ENCODE data around the gene RAP1GAP2.

The RAP1GAP2 gene

DNA sequence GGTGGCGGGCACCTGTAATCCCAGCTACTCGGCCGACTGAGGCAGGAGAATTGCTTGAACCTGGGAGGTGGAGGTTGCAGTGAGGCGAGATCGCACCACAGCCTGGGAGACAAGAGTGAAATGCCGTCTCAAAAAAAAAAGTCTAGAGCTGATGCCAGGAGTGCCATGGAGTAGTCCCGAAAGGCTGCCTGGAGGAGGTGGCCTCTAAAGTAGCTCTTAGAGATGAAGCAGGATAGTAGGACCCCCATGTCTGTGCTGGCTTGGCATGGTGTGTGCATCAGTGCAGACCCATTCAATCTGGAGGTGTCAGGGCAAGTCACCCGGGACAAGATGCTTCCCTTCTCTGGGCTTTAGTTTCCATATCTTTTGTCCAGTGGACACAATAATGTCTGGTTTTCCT lies 6.3 kb downstream of the RAP1GAP2 start:
- Histone ChIP-seq H3K27me3 (ENCODE audit: control insufficient read depth in 1 of 2, insufficient read depth in 2 of 2, low read length in 2 of 2) (peaks cover 0 to 3% of the 10 kb centered on the region in 2 donors), H3K9ac (ENCODE audit: low read length) (no peak overlapping the region), H3K27ac (ENCODE audit: low read depth, low read length) (no peak overlapping the region), H3K36me3 (ENCODE audit: insufficient read depth, low read length) (no peaks in the 10 kb centered on the region), H3K9me3 (ENCODE audit: low read length) (no peaks in the 10 kb centered on the region), H3K4me3 (ENCODE audit: low read depth in 1 of 2, low read length in 2 of 2) (no peak overlapping the region), H3K4me1 (ENCODE audit: insufficient read depth, low read length) (no peaks in the 10 kb centered on the region)

DNA sequence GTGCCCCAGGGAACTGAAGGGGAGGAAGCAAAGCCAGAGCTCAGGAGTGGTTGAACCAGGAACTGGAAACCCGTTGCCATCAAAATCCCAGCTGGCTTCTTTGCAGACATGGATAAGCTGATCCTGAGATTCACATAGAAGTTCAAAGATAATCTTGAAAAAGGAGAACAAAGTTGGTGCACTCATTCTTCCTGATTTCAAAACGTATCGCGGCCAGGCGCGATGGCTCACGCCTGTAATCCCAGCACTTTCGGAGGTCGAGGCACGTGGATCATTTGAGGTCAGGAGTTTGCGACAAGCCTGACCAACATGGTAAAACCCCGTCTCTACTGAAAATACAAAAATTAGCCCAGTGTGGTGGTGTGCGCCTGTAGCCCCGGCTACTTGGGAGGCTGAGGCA lies 7.1 kb downstream of the RAP1GAP2 start:
- no peak overlapping the region for H3K9ac ChIP-seq (ENCODE audit: low read length)
- no peaks in the 10 kb centered on the region for H3K4me1 ChIP-seq (ENCODE audit: insufficient read depth, low read length)
- H3K9me3 ChIP-seq (ENCODE audit: low read length): no peaks in the 10 kb centered on the region
- no peak overlapping the region for H3K4me3 ChIP-seq (ENCODE audit: low read depth in 1 of 2, low read length in 2 of 2)
- no peaks in the 10 kb centered on the region for H3K36me3 ChIP-seq (ENCODE audit: insufficient read depth, low read length)
- no peak overlapping the region for H3K27ac ChIP-seq (ENCODE audit: low read depth, low read length)
- no peaks in the 10 kb centered on the region for H3K27me3 ChIP-seq (ENCODE audit: control insufficient read depth in 1 of 2, insufficient read depth in 2 of 2, low read length in 2 of 2)

DNA sequence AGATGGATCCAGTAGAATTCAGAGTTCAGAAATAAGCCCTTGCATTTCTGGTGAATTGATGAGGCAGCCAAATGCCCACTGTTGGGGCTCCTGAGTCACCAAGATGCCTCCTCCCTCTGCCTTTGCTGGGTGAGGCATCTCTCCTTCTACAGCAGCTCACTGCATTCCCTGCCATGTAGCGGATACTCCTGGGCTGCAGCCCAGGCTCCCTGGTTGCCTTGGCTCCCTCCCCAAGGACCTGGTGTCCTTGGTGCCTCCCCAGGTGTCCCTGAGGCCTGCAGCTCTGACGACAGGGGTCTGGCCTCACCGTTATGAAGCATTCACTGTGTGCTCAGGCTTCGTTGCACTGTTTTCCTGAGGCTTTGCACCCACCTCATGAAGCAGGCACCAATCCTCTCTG lies 7.7 kb downstream of the RAP1GAP2 start:
- no peaks in the 10 kb centered on the region for H3K4me1 ChIP-seq (ENCODE audit: insufficient read depth, low read length)
- H3K27me3 ChIP-seq (ENCODE audit: control insufficient read depth in 1 of 2, insufficient read depth in 2 of 2, low read length in 2 of 2): no peaks in the 10 kb centered on the region
- H3K27ac ChIP-seq (ENCODE audit: low read depth, low read length): no peak overlapping the region
- no peaks in the 10 kb centered on the region for H3K36me3 ChIP-seq (ENCODE audit: insufficient read depth, low read length)
- no peaks in the 10 kb centered on the region for H3K9me3 ChIP-seq (ENCODE audit: low read length)
- H3K9ac ChIP-seq (ENCODE audit: low read length): no peak overlapping the region
- H3K4me3 ChIP-seq (ENCODE audit: low read depth in 1 of 2, low read length in 2 of 2): no peak overlapping the region

DNA sequence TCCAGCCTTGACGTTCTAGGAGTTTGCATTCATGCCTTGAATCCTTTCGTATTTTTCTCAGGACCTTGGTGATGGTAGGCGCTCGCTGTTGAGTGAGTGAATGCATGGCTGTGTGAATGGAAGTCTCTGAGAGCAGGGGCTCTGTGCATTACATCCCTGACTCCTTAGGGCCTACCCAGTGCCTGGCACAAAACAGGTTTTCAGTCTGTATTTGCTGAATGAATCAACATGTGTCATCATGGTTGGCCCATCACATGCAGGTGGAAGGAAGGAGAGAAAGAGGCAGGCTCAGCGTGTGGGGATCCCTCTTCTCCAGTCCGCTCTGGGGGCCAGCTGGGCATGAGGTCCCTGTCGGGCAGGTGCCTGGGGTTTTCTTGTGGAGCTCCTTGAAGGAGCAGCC lies 8.7 kb downstream of the RAP1GAP2 start:
- Histone ChIP-seq H3K27me3 (ENCODE audit: control insufficient read depth in 1 of 2, insufficient read depth in 2 of 2, low read length in 2 of 2) (no peaks in the 10 kb centered on the region), H3K27ac (ENCODE audit: low read depth, low read length) (no peak overlapping the region), H3K9me3 (ENCODE audit: low read length) (no peaks in the 10 kb centered on the region), H3K36me3 (ENCODE audit: insufficient read depth, low read length) (no peaks in the 10 kb centered on the region), H3K9ac (ENCODE audit: low read length) (no peak overlapping the region), H3K4me1 (ENCODE audit: insufficient read depth, low read length) (no peaks in the 10 kb centered on the region), H3K4me3 (ENCODE audit: low read depth in 1 of 2, low read length in 2 of 2) (no peak overlapping the region)

DNA sequence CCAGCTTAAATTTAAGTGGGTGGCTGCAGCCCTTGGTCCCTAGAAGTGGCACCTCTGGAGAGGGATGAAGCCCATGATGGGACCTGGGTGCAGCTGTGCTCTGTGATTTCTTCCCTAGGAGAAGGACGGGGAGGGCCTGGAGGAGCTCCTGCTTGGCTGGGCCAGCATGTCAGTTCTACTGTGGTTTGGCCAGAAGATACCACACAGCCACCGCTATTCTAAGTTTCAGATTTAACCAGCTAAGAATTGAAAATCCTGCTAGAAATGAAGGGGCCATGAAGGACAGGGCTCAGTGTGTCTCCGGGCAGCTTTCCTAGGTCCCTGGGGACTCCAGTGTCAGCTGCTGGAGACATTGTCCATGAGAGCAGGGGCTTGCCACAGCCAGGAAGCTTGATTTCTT lies 9.7 kb downstream of the RAP1GAP2 start:
- no peak overlapping the region for H3K9ac ChIP-seq (ENCODE audit: low read length)
- H3K9me3 ChIP-seq (ENCODE audit: low read length): no peaks in the 10 kb centered on the region
- H3K27me3 ChIP-seq (ENCODE audit: control insufficient read depth in 1 of 2, insufficient read depth in 2 of 2, low read length in 2 of 2): no peaks in the 10 kb centered on the region
- H3K4me3 ChIP-seq (ENCODE audit: low read depth in 1 of 2, low read length in 2 of 2): no peak overlapping the region
- no peaks in the 10 kb centered on the region for H3K4me1 ChIP-seq (ENCODE audit: insufficient read depth, low read length)
- H3K27ac ChIP-seq (ENCODE audit: low read depth, low read length): no peak overlapping the region
- H3K36me3 ChIP-seq (ENCODE audit: insufficient read depth, low read length): no peaks in the 10 kb centered on the region

DNA sequence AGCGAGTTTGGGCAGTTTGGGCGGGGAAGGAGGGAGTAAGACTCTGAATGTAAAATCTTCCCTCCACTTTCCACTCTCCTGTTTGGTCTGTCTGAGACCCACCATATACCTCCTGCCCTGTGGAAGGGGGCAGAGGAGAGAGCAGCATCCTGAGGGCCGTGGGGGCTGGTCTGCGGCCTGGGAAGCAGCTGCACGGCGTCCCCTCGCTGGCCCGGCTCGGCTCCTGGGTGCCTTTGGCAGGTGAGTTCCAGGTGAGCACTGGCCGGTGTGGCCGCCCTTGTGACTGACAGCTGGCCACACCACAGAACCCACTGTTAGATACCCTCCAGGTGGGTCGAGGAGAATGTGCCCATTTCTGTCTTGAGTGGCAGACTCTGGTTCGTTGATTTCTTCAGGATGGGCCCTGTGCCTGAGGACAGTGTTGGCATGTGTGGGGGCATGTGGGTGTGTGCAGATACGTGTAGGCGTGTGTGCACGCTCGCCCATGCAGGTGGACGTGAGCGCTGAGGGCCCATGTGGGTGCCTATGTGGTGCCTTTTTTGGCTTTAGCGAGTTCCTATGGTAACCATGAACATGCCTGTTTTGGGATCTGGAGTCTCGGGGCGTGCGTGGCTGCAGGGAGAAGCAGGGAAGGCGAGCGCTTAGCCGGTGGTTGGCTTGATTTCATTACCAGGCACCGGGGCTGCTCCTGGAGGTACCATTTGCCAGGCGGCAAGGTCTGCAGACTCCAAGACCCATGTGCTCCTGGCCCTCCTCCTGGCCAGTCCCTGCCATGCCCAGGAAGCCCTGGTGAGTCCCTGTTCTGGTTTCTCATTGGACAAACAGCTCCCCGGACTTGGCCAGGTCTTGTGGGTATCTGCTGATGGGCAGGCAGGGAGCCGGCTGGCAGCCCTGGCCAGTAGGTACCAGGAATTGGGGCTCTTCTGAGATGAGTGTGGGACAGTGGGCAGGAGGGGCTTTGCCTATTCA lies 12.4 kb downstream of the RAP1GAP2 start:
- no peak overlapping the region for H3K4me3 ChIP-seq (ENCODE audit: low read depth in 1 of 2, low read length in 2 of 2)
- H3K4me1 ChIP-seq (ENCODE audit: insufficient read depth, low read length): no peaks in the 10 kb centered on the region
- H3K9ac ChIP-seq (ENCODE audit: low read length): no peak overlapping the region
- H3K9me3 ChIP-seq (ENCODE audit: low read length): no peaks in the 10 kb centered on the region
- H3K27me3 ChIP-seq (ENCODE audit: control insufficient read depth in 1 of 2, insufficient read depth in 2 of 2, low read length in 2 of 2): no peaks in the 10 kb centered on the region
- no peaks in the 10 kb centered on the region for H3K36me3 ChIP-seq (ENCODE audit: insufficient read depth, low read length)
- no peak overlapping the region for H3K27ac ChIP-seq (ENCODE audit: low read depth, low read length)

DNA sequence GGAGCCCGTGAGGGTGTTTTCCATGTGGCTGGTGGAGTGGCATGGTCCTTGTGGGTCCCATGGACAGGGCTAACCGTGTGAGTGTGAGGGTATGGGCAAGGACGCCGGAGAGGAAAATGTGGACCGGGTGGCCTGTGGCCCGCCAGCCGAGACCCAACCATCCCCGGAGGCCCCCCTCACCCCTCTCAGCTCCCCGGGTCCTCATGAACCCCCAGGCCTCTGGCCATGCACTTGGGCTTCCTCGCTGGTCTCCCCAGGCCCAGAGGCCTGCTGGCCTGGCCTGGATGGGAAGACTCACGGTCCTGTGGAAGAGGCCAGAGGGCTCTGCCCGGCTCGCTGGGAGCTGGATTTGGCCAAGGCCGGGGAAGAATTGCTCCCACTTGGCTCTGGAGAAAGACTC lies 13.1 kb downstream of the RAP1GAP2 start:
- no peak overlapping the region for H3K4me3 ChIP-seq (ENCODE audit: low read depth in 1 of 2, low read length in 2 of 2)
- H3K27me3 ChIP-seq (ENCODE audit: control insufficient read depth in 1 of 2, insufficient read depth in 2 of 2, low read length in 2 of 2): no peaks in the 10 kb centered on the region
- H3K36me3 ChIP-seq (ENCODE audit: insufficient read depth, low read length): no peaks in the 10 kb centered on the region
- no peak overlapping the region for H3K9ac ChIP-seq (ENCODE audit: low read length)
- H3K27ac ChIP-seq (ENCODE audit: low read depth, low read length): no peak overlapping the region
- H3K4me1 ChIP-seq (ENCODE audit: insufficient read depth, low read length): no peaks in the 10 kb centered on the region
- H3K9me3 ChIP-seq (ENCODE audit: low read length): no peaks in the 10 kb centered on the region

DNA sequence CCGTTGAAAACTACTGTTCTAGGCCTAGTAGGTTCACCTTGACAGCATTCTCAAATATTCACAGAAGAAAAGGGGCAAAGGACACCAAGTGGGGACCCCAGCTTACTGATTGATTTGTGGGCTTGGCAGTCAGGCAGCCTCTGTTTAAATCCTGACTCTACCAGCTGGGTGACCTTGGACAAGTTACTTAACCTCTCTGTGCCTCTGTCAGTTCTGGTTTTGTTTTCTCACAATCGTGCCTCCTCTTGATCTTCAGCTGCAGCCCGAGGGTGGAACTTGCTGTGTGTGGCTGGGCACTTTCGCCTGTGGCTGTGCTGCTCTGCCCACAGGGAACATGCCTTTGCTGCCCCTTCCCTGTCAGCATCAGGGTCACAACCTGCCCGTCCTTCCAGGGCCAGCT lies 17.8 kb downstream of the RAP1GAP2 start:
- no peaks in the 10 kb centered on the region for H3K36me3 ChIP-seq (ENCODE audit: insufficient read depth, low read length)
- no peaks in the 10 kb centered on the region for H3K27me3 ChIP-seq (ENCODE audit: control insufficient read depth in 1 of 2, insufficient read depth in 2 of 2, low read length in 2 of 2)
- H3K4me3 ChIP-seq (ENCODE audit: low read depth in 1 of 2, low read length in 2 of 2): no peak overlapping the region
- no peaks in the 10 kb centered on the region for H3K4me1 ChIP-seq (ENCODE audit: insufficient read depth, low read length)
- H3K27ac ChIP-seq (ENCODE audit: low read depth, low read length): no peak overlapping the region
- H3K9ac ChIP-seq (ENCODE audit: low read length): no peak overlapping the region
- no peaks in the 10 kb centered on the region for H3K9me3 ChIP-seq (ENCODE audit: low read length)

- no peak overlapping the region for H3K9ac ChIP-seq (ENCODE audit: low read length)
- no peaks in the 10 kb centered on the region for H3K9me3 ChIP-seq (ENCODE audit: low read length)
- no peak overlapping the region for H3K4me3 ChIP-seq (ENCODE audit: low read depth in 1 of 2, low read length in 2 of 2)
- no peak overlapping the region for H3K27ac ChIP-seq (ENCODE audit: low read depth, low read length)
- H3K27me3 ChIP-seq (ENCODE audit: control insufficient read depth in 1 of 2, insufficient read depth in 2 of 2, low read length in 2 of 2): no peaks in the 10 kb centered on the region
- no peaks in the 10 kb centered on the region for H3K36me3 ChIP-seq (ENCODE audit: insufficient read depth, low read length)
- H3K4me1 ChIP-seq (ENCODE audit: insufficient read depth, low read length): no peaks in the 10 kb centered on the region
These were observed 18.5 kb downstream of the RAP1GAP2 start for GRCh38 chr17:2814481-2815341.

DNA sequence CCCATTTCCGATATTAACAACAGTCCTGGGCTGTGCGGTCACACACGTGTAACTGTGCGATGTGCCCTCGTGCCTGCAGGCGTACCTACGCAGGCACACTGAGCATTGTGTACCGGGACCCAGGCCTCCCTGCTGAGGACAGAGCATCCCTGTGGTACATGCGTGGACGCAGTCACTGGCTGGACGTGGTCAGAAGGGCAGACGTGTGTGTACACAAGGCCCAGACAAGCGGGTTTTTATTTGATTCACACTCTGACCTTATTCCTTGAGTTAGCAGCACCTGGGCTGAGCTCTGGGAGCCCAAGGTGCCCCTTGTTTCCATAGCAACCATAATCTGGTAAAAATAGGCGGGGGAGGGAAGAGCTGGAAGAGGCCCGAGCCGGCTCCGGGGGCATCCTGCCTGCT lies 19.5 kb downstream of the RAP1GAP2 start:
- no peak overlapping the region for H3K9ac ChIP-seq (ENCODE audit: low read length)
- no peaks in the 10 kb centered on the region for H3K36me3 ChIP-seq (ENCODE audit: insufficient read depth, low read length)
- H3K4me3 ChIP-seq (ENCODE audit: low read depth in 1 of 2, low read length in 2 of 2): no peak overlapping the region
- H3K27me3 ChIP-seq (ENCODE audit: control insufficient read depth in 1 of 2, insufficient read depth in 2 of 2, low read length in 2 of 2): no peaks in the 10 kb centered on the region
- H3K4me1 ChIP-seq (ENCODE audit: insufficient read depth, low read length): no peaks in the 10 kb centered on the region
- no peak overlapping the region for H3K27ac ChIP-seq (ENCODE audit: low read depth, low read length)
- no peaks in the 10 kb centered on the region for H3K9me3 ChIP-seq (ENCODE audit: low read length)

- Histone ChIP-seq H3K9ac (ENCODE audit: low read length) (no peak overlapping the region), H3K4me1 (ENCODE audit: insufficient read depth, low read length) (no peaks in the 10 kb centered on the region), H3K4me3 (ENCODE audit: low read depth in 1 of 2, low read length in 2 of 2) (no peak overlapping the region), H3K9me3 (ENCODE audit: low read length) (no peaks in the 10 kb centered on the region), H3K27me3 (ENCODE audit: control insufficient read depth in 1 of 2, insufficient read depth in 2 of 2, low read length in 2 of 2) (no peaks in the 10 kb centered on the region), H3K36me3 (ENCODE audit: insufficient read depth, low read length) (no peaks in the 10 kb centered on the region), H3K27ac (ENCODE audit: low read depth, low read length) (no peak overlapping the region)
These were observed 20.4 kb downstream of the RAP1GAP2 start for GRCh38 chr17:2816688-2817087.

Data from muscle layer of colon (tissue), 2 donors.